HG02870 (cell line): ENCODE results near the gene PPIA.
"Not testable (repeated sequence)": the region's sequence is repeated elsewhere in the genome, so short reads cannot be mapped to it uniquely, and the experiment has no call there.

ENCODE experiments used
- ATAC-seq: cut with Tn5 transposase; IDR thresholded peaks from one replicate; pipeline ENCODE4 v1.9.1; 2021; ENCODE audit warnings: mild to moderate bottlenecking, moderate library complexity; ENCODE audit not compliant: unreplicated experiment

Gene PPIA

DNA sequence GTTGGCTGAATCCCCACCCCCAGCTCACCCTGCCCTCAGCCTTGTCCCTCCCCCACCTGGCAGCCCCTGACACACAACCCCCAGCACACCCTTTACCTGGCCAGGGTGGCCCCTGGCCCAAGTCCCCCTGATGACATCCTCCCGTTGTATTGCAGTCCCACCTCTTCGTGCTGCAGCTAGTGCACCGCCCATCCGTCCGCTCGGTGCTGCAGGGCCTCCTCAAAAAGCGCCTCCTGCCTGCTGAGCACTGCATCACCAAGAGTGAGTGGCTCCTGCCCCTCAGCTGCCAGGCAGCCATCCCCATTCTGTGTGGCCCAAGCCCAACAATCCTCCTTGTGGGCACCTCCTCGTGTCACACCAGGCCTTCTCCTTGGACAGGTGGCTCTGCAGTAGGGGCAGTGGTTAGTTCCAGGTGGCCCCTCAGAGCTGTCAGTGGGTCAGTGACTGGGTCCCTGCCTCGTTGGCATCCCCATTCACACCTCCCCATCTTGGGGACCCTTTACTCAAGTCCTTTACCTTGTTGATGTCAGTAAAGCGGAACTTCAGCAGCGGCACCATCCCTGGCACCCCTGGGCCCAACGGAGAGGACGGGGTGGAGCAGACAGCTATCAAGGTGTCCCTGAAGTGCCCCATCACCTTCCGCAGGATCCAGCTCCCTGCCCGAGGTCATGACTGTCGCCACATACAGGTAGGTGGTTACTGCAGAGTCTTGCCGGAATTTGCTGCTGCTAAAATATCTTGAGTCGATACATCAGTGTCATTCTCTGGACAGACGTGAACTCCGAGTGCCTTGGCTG is 33.6 kb upstream of the PPIA start:
- ATAC-seq = no peak

DNA sequence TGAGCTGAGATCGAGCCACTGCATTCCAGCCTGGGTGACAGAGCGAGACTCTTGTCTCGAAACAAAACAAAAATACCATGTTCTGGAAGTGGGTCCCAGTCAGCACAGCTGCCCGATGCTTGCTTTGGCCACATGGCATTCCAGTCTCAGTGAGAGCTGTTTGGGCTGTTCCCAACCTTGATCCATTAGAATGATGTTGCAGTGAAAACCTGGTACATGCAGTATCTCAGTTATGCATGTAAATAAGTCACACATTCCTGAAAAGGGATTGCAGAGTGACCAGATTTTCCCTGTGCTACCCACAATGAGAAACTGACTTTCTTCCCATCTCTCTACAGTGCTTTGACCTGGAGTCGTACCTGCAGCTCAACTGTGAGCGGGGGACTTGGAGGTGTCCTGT is 32.4 kb upstream of the PPIA start:
- no peak for ATAC-seq

DNA sequence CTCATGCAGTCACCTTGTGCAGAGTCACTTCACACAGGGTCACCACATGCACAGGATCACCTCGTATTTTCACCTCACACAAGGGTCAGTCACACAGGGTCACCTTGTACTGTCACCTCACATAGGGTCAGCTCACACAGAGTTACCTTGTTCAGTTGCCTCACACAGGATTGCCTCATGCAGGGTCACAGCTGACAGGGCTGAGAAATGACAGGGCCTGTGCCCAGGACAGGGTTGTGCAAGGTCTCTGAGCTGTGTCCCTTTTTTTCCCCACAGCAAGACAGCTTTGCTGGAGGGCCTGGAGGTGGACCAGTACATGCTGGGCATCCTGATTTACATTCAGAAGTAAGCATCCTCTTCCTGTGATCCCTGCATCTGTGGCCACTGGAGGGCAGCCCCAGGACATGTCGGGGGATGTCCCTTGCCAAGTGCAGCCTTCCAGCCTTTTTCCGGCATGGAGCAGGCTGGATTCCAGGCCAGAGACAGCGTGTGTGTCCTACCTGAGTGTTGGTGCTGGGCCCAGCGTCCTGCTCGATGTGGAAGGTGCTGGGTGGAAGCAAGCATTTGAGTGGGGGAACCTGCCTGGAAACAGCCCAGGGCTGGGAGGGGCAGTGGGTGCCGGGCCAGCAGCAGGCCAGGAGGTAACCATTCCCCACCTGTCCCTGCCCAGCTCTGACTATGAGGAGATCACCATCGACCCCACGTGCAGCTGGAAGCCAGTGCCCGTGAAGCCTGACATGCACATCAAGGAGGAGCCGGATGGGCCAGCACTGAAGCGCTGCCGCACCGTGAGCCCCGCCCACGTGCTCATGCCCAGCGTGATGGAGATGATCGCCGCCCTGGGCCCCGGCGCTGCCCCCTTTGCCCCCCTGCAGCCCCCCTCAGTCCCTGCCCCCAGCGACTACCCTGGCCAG is 31.6 kb upstream of the PPIA start:
- no peak for ATAC-seq

DNA sequence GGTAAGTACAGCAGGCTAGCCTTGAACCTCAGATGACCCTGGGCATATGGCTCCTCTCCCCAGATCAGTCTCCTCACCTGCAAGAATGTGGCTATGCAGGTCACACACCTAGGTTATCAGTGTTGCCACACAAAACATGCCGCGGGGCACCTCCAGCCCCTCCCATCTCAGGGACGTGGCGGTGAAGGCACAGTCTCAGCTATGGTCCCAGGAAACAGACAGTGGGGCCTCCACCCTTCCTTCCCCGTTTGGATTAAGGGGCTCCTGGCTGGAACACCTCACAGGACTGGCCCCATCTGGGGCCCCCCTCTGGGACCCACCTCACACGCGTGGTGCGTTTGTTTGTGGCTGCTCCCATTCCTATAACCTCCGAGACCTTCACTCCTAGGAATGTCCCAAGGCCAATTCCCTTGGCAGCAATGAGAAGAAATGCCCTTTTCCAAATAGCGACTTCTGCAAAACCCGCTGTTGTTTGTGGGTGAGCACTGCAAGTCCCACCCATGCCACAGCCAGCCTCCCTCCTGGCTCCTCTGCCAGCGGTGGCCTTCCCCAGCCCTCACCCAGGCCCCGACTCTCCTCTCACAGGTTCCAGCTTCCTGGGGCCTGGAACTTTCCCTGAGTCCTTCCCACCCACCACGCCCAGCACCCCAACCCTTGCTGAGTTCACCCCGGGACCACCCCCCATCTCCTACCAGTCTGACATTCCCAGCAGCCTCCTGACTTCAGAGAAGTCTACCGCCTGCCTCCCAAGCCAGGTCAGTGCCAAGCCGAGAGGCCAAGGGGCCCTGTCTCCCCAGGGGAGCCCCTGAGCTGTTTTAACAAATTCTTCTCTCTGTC is 30.7 kb upstream of the PPIA start:
- ATAC-seq = no peak

DNA sequence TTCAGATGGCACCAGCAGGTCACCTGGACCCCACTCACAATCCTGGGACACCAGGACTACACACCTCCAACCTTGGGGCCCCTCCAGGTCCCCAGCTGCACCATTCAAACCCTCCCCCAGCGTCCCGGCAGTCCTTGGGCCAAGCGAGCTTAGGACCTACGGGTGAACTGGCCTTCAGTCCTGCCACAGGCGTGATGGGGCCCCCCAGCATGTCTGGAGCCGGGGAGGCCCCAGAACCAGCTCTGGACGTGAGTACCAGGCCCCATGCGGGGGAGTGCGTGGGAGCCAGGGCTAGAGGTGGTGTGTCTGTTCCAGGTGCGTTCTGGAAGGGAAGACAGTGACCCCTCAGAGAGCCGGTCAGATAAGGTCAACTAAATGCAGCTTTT is 30.1 kb upstream of the PPIA start:
- no peak for ATAC-seq

DNA sequence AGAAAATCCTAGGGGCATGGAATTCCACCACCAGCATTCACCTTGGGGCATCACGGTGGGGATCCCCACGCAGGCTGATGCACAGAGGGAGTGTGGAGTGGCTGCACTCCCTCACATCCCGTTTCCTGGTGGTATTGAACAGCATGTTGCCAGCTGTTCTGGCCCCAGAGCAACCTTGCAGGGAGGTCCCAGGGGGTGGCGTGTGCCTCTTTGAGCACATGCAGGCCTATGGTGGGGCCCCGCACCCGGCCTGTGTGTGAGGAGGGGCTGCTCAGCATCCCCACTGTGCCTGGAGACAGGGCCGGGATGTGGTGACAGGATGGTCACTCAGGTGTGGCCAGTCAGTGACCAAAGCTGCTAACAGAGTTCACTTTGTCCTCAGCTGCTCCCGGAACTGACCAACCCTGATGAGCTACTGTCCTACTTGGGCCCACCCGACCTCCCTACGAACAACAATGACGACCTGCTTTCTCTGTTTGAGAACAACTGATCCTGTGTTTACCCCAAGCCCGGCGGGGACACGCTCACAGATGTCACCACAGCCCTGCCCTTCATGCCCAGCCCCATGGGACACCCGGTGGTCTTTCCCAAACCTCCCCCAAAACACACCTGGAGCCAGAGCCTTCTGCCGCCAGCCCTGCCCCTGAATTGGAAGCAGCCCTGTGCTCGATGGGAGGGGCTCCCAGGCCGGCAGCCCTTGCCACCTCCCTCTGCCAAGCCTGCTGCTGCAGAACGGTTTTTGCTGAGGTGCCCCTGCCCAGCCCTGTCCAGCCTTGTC is 29.2 kb upstream of the PPIA start:
- ATAC-seq = no peak

DNA sequence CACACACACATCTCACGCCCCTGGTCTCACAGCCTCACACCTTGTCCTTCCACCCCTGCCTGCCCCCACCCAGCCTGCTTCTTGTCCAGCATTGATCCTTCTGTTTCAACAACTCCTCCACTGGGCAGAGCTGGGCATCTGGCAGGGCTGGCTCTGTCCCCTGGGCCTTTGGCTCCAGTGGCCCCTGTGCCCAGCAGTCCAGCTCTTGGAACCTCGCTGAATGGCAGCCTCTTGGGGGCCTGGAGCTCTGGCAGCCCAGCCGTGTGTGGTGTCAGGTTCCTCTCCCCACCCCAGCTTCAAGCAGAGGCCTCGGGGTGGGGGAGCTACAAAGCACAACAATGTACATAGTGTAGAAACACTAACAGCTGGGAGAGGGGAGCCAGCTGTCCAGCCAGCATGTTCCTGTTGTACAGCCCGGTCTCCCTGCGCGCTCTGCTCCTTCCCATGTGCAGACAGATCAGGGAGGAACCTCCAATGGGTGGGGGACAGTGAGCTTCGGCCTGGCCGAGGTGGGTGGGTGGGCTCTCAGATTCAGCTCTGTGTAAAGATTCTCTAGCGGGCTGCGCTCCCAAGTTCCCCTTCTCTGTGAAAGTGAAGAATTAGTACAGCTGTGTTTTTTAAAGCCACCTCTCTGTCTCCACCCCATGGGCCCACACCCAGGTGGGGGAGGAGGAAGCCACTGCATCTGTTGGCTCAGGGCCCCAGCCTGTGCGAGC is 28.4 kb upstream of the PPIA start:
- ATAC-seq = no peak

DNA sequence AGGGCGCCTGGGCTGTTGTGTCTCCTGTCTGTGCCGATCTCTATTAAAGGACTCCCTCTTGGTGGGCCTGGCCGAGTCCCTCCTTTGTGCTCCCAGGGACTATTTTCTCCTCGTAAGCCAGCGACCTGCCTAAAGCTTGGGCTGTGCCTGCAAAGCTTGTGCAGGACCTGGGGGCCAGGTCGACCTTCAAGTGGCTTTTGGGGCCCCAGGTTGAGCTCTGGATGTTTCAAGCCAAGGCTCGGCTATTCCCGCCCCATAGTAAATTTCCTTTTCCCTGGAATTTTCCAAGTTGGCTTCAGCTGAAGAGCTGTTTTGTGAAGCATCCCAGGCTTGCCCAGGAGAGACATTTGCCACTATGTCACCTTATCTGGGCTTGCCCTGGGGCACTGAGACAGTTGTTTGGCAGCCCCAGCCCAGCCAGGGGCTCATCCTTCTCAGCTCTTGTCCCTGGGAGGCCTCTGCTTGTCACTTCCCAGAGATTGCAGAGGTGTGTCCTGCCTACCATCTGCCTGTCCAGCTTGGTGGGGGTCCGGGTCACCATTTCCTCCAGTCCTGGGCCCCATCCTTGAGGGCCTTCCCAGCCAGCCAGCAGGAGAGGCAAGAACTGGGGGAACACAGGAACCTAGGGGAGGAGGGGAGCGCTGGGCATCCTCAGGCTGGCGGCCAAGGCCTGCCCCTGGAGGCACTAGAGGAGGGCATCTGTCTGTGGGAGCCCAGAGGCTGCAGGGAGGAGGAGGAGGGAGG is 27.7 kb upstream of the PPIA start:
- ATAC-seq = no peak

DNA sequence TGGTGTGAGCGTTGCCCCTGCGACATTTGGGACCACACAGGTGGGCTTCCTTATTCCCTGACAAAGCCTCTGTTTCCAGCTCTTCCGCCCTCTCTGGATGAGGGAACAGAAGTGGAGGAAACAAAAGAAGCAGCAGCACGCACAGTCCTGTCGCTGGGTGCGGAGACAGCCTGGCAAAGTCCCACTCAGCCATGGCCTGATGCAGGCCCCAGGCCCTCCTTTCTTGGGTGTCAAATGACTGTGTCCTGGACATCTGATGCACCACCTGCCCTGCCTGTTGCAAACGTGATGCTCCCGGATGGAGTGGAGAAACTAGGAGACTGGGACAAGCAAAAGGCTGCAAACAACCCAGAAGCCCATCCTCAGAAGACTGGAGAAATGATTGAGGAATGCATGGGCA is 27.1 kb upstream of the PPIA start:
- ATAC-seq = no peak

DNA sequence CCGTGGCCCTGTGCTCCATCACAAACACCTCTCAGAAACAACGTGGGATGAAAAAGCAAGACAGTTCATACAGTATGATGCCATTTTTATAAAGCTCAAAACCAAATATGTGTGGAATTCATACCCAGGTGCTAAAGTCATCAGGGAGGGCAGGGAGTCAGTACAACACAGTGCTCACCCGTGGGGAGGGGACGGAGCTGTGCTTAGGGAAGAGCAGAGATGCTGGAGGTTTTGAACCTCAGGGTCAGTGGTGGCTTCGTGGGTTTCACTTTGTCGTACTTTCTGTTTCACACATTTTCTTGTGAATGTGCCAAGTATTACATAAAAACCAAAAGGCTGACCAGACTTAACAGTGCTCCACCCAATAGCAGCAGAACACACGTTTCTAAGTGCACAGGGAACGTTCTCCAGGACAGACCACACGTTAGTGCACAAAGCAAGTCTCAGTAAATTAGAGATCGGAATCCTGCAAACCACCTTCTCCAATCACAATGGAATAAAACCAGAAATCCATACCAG is 26.6 kb upstream of the PPIA start:
- ATAC-seq = peak; percentile 54

DNA sequence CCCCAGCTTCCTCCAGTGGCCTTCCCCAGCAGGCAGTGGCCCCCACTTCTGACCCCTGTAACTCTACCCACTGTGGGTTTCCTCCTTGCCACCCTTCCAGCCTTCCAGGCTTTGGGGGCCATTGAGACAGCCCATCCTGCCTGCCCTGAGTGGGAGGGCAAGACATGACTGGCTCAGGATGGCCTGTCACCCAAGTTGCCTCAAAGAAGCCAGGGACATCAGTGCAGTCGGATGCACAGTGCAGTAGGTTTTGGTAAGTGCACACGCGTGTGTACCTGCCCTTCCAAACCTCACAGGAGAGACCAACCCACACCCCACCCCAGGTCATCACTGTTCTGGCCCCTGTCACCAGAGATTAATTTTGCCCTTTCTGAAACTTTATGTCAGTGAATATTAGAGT is 25.1 kb upstream of the PPIA start:
- ATAC-seq = no peak

DNA sequence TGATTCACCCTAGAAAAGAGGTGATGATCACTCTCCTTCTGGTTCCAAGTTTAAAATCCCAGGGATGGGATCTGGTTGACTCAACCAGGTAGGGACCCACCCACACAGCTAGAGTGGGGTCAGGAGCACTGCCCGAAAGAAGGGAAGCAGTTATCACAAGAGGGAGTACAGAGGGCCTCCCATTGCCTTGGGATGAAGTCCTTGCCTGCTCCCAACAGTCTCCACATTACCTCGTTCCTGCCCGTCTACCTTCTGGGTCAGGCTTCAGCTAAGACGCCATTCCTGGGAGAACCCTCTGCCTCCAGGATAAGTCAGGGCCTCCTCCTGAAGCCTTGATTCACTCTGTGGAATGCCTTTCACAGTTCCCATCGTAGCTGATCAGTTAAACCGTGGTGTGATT is 24.0 kb upstream of the PPIA start:
- ATAC-seq = no peak

DNA sequence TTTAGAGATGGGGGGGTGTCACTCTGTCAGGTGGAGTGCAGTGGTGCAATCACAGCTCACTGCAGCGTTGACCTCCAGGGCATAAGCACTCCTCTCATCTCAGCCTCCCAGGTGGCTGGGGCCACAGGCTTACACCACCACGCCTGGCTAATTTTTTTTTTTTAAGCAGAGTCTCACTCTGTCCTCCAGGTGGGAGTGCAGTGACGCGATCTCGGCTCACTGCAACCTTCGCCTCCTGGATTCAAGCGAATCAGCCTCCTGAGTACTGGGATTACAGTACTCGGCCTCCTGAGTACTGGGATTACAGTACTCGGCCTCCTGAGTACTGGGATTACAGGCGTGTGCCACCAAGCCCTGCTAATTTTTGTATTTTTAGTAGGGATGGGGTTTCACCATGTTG is 23.6 kb upstream of the PPIA start:
- ATAC-seq = no peak

DNA sequence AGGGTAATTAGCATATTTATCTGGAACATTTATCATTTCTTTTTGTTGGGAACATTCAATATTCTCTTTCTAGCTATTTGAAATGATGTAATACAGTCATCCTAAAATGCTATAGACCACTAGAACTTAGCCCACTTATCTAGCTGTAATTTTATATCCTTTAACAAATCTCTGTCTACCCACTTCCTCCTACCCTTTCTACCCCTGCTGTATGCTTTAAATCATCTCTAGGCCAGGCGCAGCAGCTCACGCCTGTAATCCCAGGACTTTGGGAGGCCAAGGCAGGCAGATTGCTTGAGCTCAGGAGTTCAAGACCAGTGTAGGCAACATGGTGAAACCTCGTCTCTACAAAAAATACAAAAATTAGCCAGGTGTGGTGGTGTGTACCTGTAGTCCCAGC is 22.0 kb upstream of the PPIA start:
- not testable (repeated sequence) for ATAC-seq

DNA sequence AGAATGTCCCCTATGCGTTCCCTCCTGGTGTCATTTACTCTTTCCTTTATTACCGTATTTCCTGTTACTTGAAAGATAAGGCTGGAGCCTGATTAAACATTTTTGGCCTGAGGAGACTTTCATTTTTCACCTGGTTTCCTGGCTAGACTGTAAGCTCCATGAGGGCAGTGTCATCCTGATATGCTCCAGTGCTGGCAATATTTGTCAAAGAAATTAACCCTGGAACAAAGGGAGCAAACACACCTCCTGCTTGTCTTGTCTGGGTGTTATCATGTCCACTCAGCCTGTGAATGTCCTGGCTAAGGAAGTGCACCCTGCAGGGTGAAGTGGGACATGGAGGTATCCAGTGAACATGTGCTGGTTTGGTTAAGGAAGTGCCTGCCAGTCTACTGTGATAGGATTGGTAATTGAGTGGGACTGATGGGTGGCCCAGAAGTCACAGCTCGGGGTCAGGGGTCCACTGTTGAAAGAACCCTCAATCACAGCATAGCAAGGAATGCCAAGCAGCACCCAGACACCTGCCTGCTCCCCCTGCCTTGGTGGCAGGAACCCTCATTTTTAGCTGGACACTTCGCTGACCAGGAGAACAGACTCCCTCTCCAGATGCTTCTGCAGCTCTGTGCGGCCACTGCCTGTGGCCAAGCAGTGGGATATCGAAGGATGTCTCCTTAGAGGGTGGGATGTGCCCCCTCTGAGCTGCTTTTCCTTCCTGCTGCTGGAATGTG is 20.9 kb upstream of the PPIA start:
- ATAC-seq = no peak

DNA sequence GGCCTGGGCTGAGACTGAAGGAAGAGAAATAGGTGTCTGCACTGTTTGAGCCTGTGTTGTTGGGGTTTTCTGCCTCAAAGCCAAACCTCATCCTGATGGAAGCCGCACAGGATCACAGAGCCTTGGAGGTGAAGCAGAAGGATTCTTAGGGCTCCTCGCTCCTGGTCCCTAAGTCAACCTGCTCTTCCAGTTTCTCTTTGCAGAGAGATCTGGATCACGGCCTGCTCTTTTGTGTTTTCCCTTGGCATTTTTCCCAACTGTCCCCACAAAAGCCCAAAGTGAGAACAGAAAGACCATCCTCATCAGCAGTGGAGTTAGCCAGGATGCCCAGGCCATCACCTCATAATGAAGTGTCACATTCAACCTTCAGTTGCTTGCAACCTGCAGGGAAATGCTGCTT is 20.3 kb upstream of the PPIA start:
- no peak for ATAC-seq

DNA sequence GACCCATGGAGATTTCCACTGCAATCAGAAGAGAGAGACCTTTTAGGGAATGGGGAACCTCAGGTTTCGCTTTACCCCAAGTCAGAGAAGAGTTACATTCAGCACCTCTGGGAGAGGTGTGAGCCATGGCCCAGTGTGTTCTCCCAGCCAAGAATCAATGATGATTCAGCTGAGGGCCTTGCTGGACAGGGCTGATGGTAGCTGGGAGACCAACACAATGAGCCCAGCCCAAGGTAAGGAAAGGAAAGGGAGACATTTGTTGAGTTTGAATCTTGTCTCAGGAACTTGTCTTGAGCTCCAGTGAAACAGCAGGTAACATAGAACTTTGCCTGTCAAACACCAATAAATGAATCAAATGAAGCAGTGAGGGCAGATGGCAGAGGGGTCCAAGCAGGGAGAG is 14.0 kb upstream of the PPIA start:
- no peak for ATAC-seq

DNA sequence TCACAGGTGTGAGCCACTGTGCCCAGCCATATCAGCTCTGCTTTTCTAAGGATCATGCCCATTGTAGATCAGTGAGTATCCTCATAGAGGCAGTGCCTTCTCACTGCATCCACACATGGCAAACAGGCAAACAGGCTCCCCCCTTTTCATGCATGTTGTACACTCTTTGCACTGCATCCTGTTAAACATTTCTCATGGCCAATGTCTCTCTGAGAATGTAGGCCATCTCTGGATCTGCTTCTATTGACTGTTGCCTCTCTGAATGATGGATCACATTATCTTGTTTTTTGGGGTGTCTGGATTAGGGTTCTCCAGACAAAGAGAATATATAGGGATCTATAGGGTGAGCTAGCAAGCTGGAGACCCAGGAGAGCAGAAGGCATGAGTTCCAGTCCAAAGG is 13.1 kb upstream of the PPIA start:
- no peak for ATAC-seq
